Activated CD4-positive, alpha-beta T cell treated with anti-CD3 and anti-CD28 coated beads, Interleukin-2, amount 10 ng/mL, durations not matched to agents 7 days and 5 days (primary cell): Measurements from ENCODE around the gene SLC7A7. TPM values are rescaled to one million over a fixed set of nuclear protein-coding genes. Genes with fewer than 3 reads are reported as not detected.
A peak's percentile ranks its signal among the peaks of the same experiment; 100 is the strongest.

Experiments used
- CTCF ChIA-PET: fragments of 350-600 bp; sonication (Branson Sonifier 250); formaldehyde crosslinking; loops from one replicate; lab custom pipeline; 2021; ENCODE audit warnings: antibody characterized with exemption; lab: Charles Lee
- POLR2A ChIA-PET: fragments of 350-600 bp; sonication (Branson Sonifier 250); formaldehyde crosslinking; loops from one replicate; lab custom pipeline; 2021; ENCODE audit warnings: antibody characterized with exemption; lab: Charles Lee
- DNase-seq: peaks from one replicate; pipeline ENCODE4 v3.0.0-alpha.2; 2020
- H3K27ac Mint-ChIP-seq: one replicate; pipeline ENCODE4 v1.8.0; 2021; ENCODE audit warnings: mild to moderate bottlenecking, moderate library complexity, mixed read lengths
- H3K27me3 Mint-ChIP-seq: one replicate; pipeline ENCODE4 v1.8.0; 2021; ENCODE audit warnings: mixed read lengths
- H3K36me3 Mint-ChIP-seq: one replicate; pipeline ENCODE4 v1.8.0; 2021; ENCODE audit warnings: low read depth, mixed read lengths
- H3K4me1 Mint-ChIP-seq: one replicate; pipeline ENCODE4 v1.8.0; 2021; ENCODE audit warnings: mixed read lengths
- H3K4me3 Mint-ChIP-seq: one replicate; pipeline ENCODE4 v1.8.0; 2021; ENCODE audit warnings: mild to moderate bottlenecking, moderate library complexity, mixed read lengths
- H3K9me3 Mint-ChIP-seq: one replicate; pipeline ENCODE4 v1.8.0; 2021; ENCODE audit warnings: mixed read lengths
- total RNA-seq, 2 experiments: library from RNA; stranded (reverse); gene quantifications; one replicate each; pipeline ENCODE4 v1.2.3, GENCODE V29; 2021

The SLC7A7 gene
- total RNA-seq, 2 experiments from 2014 or later: 0.25 to 0.69 TPM

GRCh38 chr14:22850944-22851764 is 35.9 kb upstream of the SLC7A7 start:
- POLR2A ChIA-PET: interaction anchor here (0.6 kb wide), 1 partner anchor 15 kb away, joined by 3 read pairs; no protein-coding TSS in a partner anchor
- CTCF ChIA-PET: interaction anchor here (0.9 to 8.5 kb wide), 7 partner anchors 12 to 299 kb away, joined by 3 to 91 read pairs (median 38); partner anchors contain the start of genes MMP14 and MRPL52
- Mint-ChIP-seq H3K36me3 (no peaks in the 10 kb centered on the region), H3K4me1 (peaks cover 30% of the 10 kb centered on the region), H3K27me3 (peaks cover 18% of the 10 kb centered on the region), H3K4me3 (no peak overlapping the region), H3K27ac (no peak overlapping the region), H3K9me3 (no peaks in the 10 kb centered on the region)
- peak; percentile 29 for DNase-seq

- ChIA-PET CTCF (interaction anchor here (1.4 to 8.5 kb wide), 4 partner anchors 10 to 282 kb away, joined by 3 to 91 read pairs (median 73); partner anchors contain the start of genes MMP14 and MRPL52), POLR2A (no interaction called here)
- H3K9me3 Mint-ChIP-seq: no peaks in the 10 kb centered on the region
- H3K4me3 Mint-ChIP-seq: no peak overlapping the region
- H3K36me3 Mint-ChIP-seq: no peaks in the 10 kb centered on the region
- H3K4me1 Mint-ChIP-seq: peaks cover 22% of the 10 kb centered on the region
- H3K27me3 Mint-ChIP-seq: peaks cover 12% of the 10 kb centered on the region
- no peak overlapping the region for H3K27ac Mint-ChIP-seq
- no peak for DNase-seq
These were observed 34.1 kb upstream of the SLC7A7 start for GRCh38 chr14:22849212-22849819.

- H3K36me3 Mint-ChIP-seq: no peaks in the 10 kb centered on the region
- H3K4me1 Mint-ChIP-seq: peaks cover 19% of the 10 kb centered on the region
- H3K27me3 Mint-ChIP-seq: peaks cover 12% of the 10 kb centered on the region
- H3K9me3 Mint-ChIP-seq: no peaks in the 10 kb centered on the region
- ChIA-PET CTCF (interaction anchor here (1.2 to 8.5 kb wide), 3 partner anchors 24 to 281 kb away, joined by 3 to 90 read pairs (median 3); partner anchors contain the start of gene DAD1), POLR2A (no interaction called here)
- H3K27ac Mint-ChIP-seq: peak overlapping the region; percentile 19
- no peak for DNase-seq
- H3K4me3 Mint-ChIP-seq: no peak overlapping the region
These were observed 33.3 kb upstream of the SLC7A7 start for GRCh38 chr14:22848351-22849164.

DNA sequence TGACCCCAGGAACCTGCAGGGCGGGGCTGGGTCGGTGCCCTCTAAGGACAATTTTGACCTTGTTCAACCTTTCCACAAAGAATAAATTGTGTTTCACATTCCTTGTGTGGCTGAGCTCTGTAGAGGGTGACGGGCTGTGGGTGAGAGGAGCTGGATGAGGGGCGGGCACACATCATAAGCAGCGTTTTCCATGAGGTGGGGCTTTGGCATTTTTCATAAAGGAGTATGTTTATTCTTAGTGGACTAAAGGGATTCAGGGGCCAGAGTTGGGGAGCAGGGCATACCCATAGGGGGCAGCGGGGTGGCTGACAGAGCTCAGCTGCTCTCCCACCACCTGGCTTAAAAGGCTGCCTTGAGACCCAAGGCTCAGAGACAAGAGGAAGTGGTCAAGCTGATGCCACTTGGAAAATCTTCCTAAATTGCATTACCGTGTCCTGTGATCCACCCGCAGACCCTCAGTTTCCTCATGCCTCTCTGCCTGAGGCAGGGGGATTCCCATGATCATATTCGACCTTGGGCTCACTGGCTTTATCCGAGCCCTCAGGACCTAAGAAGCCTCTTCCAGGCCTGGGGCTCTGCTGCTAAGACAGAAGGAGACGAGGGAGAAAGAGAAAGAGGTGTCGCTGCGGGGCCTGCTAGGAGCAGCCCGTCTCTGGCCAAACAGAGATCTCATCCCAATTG is 32.6 kb upstream of the SLC7A7 start:
- POLR2A ChIA-PET: no interaction called here
- peaks cover 12% of the 10 kb centered on the region for H3K27me3 Mint-ChIP-seq
- no peak for DNase-seq
- H3K36me3 Mint-ChIP-seq: no peaks in the 10 kb centered on the region
- peaks cover 12% of the 10 kb centered on the region for H3K4me1 Mint-ChIP-seq
- H3K27ac Mint-ChIP-seq: no peak overlapping the region
- CTCF ChIA-PET: interaction anchor here (1.2 to 8.5 kb wide), 2 partner anchors 259 to 280 kb away, joined by 3 to 90 read pairs; partner anchors contain the start of gene DAD1
- H3K9me3 Mint-ChIP-seq: no peaks in the 10 kb centered on the region
- no peak overlapping the region for H3K4me3 Mint-ChIP-seq

DNA sequence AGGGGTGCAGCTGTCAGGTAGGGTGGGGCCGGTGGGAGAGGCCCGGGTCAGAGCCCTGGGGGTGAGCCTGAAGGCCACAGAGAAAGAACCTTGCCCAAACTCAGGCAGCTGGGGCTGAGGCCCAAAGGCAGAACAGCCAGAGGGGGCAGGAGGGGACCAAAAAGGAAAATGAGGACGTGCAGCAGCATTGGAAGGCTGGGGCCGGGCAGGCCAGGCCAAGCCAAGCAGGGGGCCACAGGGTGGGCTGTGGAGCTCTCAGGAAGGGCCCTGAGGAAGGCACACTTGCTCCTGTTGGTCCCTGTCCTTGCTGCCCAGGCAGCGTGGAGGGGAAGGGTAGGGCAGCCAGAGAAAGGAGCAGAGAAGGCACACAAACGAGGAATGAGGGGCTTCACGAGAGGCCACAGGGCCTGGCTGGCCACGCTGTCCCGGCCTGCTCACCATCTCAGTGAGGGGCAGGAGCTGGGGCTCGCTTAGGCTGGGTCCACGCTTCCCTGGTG is 31.6 kb upstream of the SLC7A7 start:
- Mint-ChIP-seq H3K36me3 (no peaks in the 10 kb centered on the region), H3K4me3 (no peak overlapping the region), H3K27ac (no peak overlapping the region), H3K27me3 (peaks cover 12% of the 10 kb centered on the region), H3K4me1 (peaks cover 9% of the 10 kb centered on the region), H3K9me3 (no peaks in the 10 kb centered on the region)
- no peak for DNase-seq
- POLR2A ChIA-PET: no interaction called here
- CTCF ChIA-PET: interaction anchor here (1.2 to 1.3 kb wide), 2 partner anchors 24 to 258 kb away, joined by 3 to 6 read pairs; partner anchors contain the start of gene DAD1

DNA sequence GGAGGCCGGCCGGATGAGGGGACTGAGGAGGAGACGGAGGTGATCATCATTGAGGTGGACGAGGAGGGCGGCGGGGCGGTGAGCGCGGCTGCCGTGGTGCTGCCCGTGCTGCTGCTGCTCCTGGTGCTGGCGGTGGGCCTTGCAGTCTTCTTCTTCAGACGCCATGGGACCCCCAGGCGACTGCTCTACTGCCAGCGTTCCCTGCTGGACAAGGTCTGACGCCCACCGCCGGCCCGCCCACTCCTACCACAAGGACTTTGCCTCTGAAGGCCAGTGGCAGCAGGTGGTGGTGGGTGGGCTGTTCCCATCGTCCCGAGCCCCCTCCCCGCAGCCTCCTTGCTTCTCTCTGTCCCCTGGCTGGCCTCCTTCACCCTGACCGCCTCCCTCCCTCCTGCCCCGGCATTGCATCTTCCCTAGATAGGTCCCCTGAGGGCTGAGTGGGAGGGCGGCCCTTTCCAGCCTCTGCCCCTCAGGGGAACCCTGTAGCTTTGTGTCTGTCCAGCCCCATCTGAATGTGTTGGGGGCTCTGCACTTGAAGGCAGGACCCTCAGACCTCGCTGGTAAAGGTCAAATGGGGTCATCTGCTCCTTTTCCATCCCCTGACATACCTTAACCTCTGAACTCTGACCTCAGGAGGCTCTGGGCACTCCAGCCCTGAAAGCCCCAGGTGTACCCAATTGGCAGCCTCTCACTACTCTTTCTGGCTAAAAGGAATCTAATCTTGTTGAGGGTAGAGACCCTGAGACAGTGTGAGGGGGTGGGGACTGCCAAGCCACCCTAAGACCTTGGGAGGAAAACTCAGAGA is 30.8 kb upstream of the SLC7A7 start:
- POLR2A ChIA-PET: no interaction called here
- no peak for DNase-seq
- Mint-ChIP-seq H3K9me3 (no peaks in the 10 kb centered on the region), H3K27ac (no peak overlapping the region), H3K4me3 (no peak overlapping the region), H3K27me3 (peaks cover 14% of the 10 kb centered on the region), H3K36me3 (no peaks in the 10 kb centered on the region), H3K4me1 (peaks cover under 1% of the 10 kb centered on the region)
- CTCF ChIA-PET: interaction anchor here (1.2 to 1.7 kb wide), 3 partner anchors 21 to 276 kb away, joined by 3 to 7 read pairs (median 6); no protein-coding TSS in a partner anchor

DNA sequence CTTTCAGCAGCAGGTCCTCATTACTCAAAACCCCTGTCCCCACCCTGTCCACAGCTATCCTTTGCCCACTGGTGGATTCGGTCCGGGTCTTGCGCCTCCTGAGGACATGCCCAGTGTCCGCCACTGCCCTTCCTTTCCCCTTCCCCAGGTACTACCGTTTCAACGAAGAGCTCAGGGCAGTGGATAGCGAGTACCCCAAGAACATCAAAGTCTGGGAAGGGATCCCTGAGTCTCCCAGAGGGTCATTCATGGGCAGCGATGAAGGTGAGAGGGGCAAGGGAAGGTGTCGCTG is 29.8 kb upstream of the SLC7A7 start:
- no peak overlapping the region for H3K4me3 Mint-ChIP-seq
- no peak overlapping the region for H3K27ac Mint-ChIP-seq
- no peaks in the 10 kb centered on the region for H3K36me3 Mint-ChIP-seq
- H3K9me3 Mint-ChIP-seq: no peaks in the 10 kb centered on the region
- ChIA-PET CTCF (interaction anchor here (0.6 to 1.7 kb wide), 6 partner anchors 8 to 275 kb away, joined by 3 to 7 read pairs (median 3); no protein-coding TSS in a partner anchor), POLR2A (no interaction called here)
- DNase-seq: no peak
- peaks cover 14% of the 10 kb centered on the region for H3K27me3 Mint-ChIP-seq
- no peaks in the 10 kb centered on the region for H3K4me1 Mint-ChIP-seq

DNA sequence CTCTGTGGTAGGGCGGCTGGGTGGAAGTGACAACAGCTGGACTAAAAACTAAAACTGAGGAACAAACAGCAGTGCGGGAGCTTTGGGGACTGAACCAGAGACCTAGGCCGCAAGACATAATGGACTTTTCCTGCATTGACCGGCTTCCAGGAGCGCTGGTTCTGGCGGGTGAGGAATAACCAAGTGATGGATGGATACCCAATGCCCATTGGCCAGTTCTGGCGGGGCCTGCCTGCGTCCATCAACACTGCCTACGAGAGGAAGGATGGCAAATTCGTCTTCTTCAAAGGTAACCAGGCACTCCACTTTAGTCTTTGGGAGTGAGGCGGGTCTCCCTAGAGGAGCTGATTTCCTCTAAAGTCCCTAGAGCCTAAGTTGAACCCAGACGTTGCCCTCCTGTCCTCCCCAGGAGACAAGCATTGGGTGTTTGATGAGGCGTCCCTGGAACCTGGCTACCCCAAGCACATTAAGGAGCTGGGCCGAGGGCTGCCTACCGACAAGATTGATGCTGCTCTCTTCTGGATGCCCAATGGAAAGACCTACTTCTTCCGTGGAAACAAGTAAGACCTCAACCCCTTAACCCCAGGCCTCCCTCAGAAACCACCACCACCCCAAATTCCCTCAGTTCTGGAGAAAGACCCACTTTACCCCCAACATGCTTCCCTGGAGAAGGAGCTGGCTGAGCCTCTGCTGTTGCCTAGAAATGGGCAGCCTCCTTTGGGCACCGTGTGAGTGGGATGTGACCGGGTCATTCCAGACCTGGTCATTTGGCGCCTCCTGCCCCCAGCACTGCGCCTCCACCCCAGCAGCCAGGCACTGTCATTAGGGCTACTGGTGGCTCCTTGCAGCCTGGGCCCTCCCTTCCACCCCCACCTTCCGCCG is 29.2 kb upstream of the SLC7A7 start:
- no peak overlapping the region for H3K27ac Mint-ChIP-seq
- no peaks in the 10 kb centered on the region for H3K4me1 Mint-ChIP-seq
- no peaks in the 10 kb centered on the region for H3K9me3 Mint-ChIP-seq
- H3K36me3 Mint-ChIP-seq: no peaks in the 10 kb centered on the region
- POLR2A ChIA-PET: no interaction called here
- no peak for DNase-seq
- H3K4me3 Mint-ChIP-seq: no peak overlapping the region
- CTCF ChIA-PET: interaction anchor here (0.6 to 1.7 kb wide), 7 partner anchors 8 to 274 kb away, joined by 3 to 7 read pairs (median 3); no protein-coding TSS in a partner anchor
- peaks cover 13% of the 10 kb centered on the region for H3K27me3 Mint-ChIP-seq

DNA sequence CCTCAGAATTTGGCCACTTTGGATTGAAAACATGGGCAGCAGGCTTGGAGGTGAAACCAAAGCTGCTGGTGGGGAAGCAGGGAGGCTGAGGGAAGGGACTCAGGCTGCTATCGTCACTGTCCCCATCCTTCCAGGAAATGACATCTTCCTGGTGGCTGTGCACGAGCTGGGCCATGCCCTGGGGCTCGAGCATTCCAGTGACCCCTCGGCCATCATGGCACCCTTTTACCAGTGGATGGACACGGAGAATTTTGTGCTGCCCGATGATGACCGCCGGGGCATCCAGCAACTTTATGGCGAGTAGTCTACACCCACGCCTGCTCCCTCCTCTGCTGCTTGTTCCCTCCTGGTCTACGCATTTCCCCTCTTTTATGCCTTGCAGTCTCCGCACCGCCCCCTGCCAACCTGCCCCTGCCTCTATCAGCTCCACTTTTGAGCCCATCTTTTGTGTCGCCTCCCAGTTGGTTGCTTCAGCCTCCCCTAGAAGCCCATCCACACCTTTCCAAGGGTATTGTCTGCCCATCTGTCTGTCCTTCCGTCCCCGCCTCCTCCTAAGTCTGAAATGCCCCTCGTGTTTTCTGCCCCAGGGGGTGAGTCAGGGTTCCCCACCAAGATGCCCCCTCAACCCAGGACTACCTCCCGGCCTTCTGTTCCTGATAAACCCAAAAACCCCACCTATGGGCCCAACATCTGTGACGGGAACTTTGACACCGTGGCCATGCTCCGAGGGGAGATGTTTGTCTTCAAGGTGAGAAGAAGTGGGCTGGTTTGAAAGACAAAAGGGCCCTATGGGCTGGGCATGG is 28.1 kb upstream of the SLC7A7 start:
- ChIA-PET POLR2A (no interaction called here), CTCF (interaction anchor here (1.0 to 1.4 kb wide), 5 partner anchors 9 to 273 kb away, joined by 3 to 4 read pairs (median 3); partner anchors contain the start of gene MRPL52)
- Mint-ChIP-seq H3K36me3 (no peaks in the 10 kb centered on the region), H3K4me1 (peaks cover 2% of the 10 kb centered on the region), H3K4me3 (no peak overlapping the region), H3K27me3 (peaks cover 7% of the 10 kb centered on the region), H3K27ac (no peak overlapping the region), H3K9me3 (no peaks in the 10 kb centered on the region)
- DNase-seq: no peak
